Measurements from ENCODE around the gene COPG2. TPM values are rescaled to one million over a fixed set of nuclear protein-coding genes. Genes with fewer than 3 reads are reported as not detected.

COPG2 gene
- total RNA-seq, 4 donors from 2014 or later = 11.7 to 15.6 (median 13.1) TPM

DNA sequence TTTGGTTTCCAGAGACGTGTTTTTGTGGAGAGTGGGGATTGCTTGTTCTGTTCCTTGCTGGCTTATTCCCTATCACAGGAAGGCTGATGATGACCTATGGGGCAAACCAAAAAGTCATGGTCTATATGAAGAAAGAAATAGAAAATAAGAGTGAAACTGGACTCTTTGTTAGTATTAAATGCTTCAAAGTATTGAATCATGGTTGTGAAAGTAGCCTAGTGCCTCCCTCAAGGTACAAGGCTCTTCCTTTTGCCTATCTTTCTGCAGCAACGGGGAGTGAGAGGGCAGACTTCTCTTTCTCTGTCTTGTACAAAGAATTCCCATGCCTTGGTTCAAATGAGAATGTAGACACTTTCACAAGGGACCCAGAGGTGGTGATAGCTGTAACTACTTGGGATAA is 167.6 kb downstream of the COPG2 start:
- H3K4me3 ChIP-seq = no peak overlapping the region
- ATAC-seq = no peak
- H3K4me1 ChIP-seq = no peaks in the 10 kb centered on the region
- H3K36me3 ChIP-seq = peaks cover 0 to 37% of the 10 kb centered on the region in 2 donors
- TF ChIP-seq, protein P1, sequence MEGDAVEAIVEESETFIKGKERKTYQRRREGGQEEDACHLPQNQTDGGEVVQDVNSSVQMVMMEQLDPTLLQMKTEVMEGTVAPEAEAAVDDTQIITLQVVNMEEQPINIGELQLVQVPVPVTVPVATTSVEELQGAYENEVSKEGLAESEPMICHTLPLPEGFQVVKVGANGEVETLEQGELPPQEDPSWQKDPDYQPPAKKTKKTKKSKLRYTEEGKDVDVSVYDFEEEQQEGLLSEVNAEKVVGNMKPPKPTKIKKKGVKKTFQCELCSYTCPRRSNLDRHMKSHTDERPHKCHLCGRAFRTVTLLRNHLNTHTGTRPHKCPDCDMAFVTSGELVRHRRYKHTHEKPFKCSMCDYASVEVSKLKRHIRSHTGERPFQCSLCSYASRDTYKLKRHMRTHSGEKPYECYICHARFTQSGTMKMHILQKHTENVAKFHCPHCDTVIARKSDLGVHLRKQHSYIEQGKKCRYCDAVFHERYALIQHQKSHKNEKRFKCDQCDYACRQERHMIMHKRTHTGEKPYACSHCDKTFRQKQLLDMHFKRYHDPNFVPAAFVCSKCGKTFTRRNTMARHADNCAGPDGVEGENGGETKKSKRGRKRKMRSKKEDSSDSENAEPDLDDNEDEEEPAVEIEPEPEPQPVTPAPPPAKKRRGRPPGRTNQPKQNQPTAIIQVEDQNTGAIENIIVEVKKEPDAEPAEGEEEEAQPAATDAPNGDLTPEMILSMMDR (IDR thresholded peaks at IDR 0.05) = no peak
- TF ChIP-seq POLR2AphosphoS5 (IDR thresholded peaks at IDR 0.05) (no peak), POLR2A (IDR thresholded peaks at IDR 0.05) (no peak), EP300 (IDR thresholded peaks at IDR 0.05) (no peak)
- no peaks in the 10 kb centered on the region for H3K27me3 ChIP-seq
- H3K9me3 ChIP-seq = no peaks in the 10 kb centered on the region
- H3K27ac ChIP-seq = no peak overlapping the region
- 100% methylated on average over 1 of the region's 2 CpGs for WGBS, 2 donors (ENCODE audit: low coverage in 1 of 2)

DNA sequence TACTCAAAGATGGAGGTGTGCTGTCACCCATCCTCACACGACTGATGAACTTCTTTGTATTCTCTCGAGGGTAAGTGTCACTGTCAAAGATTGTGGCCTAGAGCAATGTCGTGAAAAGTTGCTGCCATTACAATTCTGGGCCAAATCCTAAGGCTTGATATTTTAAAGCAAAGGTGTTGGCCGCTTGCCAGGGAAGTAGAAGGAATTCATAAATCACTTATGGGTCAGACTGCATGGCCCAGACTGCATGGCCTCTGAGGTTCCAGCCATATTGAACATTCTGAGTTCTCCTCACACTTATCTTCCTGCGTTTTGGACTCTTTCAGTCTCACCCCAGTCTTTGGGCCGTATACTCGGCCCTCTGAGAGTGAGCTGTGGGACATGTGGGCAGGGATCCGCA is 168.1 kb downstream of the COPG2 start:
- WGBS, 2 donors (ENCODE audit: low coverage in 1 of 2) = 76 to 80% methylated on average over 5 to 6 of the region's 8 CpGs

DNA sequence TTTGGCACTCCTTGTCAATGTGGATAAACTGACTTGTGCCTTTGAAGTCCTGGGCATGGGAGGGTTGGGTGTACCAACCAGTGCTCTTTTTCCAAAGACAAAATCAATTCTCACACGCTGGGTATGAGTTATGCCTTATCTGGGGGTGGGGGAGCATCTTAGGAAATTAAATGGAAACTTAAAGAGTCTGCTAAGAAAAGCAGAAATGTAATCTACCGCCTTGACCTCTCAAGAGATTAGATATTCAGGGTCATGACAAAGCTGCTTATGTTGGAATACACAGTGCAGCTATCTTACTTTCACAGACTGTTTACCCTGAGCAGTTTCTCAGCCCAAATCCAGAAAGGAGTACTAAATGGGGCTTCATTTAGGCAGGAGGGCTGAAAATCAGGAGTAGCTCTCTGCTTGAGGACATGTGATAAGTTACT is 174.1 kb downstream of the COPG2 start:
- ATAC-seq = no peak
- H3K4me1 ChIP-seq = peaks cover 0 to 28% (median 5%) of the 10 kb centered on the region in 3 donors
- no peaks in the 10 kb centered on the region for H3K9me3 ChIP-seq
- no peak for TF ChIP-seq EP300 (IDR thresholded peaks at IDR 0.05)
- no peak for TF ChIP-seq POLR2AphosphoS5 (IDR thresholded peaks at IDR 0.05)
- no peak for TF ChIP-seq POLR2A (IDR thresholded peaks at IDR 0.05)
- TF ChIP-seq, protein P1 (IDR thresholded peaks at IDR 0.05) = no peak
- H3K27ac ChIP-seq = no peak overlapping the region
- H3K4me3 ChIP-seq = no peak overlapping the region
- 39 to 50% methylated on average over 1 to 2 of the region's 2 CpGs for WGBS, 2 donors (ENCODE audit: low coverage in 1 of 2)
- H3K27me3 ChIP-seq = peaks cover 46% of the 10 kb centered on the region
- H3K36me3 ChIP-seq = peaks cover 0 to 6% of the 10 kb centered on the region in 2 donors

More for the DNA sequence above, 168.1 kb downstream of the COPG2 start:
- Histone ChIP-seq H3K27me3 (no peaks in the 10 kb centered on the region), H3K27ac (no peak overlapping the region), H3K36me3 (peaks cover 0 to 37% of the 10 kb centered on the region in 2 donors), H3K4me3 (no peak overlapping the region), H3K4me1 (no peaks in the 10 kb centered on the region), H3K9me3 (no peaks in the 10 kb centered on the region)
- no peak for ATAC-seq
- TF ChIP-seq POLR2A (IDR thresholded peaks at IDR 0.05) = no peak
- no peak for TF ChIP-seq EP300 (IDR thresholded peaks at IDR 0.05)
- no peak for TF ChIP-seq POLR2AphosphoS5 (IDR thresholded peaks at IDR 0.05)
- TF ChIP-seq, protein P1 (IDR thresholded peaks at IDR 0.05) = no peak

DNA sequence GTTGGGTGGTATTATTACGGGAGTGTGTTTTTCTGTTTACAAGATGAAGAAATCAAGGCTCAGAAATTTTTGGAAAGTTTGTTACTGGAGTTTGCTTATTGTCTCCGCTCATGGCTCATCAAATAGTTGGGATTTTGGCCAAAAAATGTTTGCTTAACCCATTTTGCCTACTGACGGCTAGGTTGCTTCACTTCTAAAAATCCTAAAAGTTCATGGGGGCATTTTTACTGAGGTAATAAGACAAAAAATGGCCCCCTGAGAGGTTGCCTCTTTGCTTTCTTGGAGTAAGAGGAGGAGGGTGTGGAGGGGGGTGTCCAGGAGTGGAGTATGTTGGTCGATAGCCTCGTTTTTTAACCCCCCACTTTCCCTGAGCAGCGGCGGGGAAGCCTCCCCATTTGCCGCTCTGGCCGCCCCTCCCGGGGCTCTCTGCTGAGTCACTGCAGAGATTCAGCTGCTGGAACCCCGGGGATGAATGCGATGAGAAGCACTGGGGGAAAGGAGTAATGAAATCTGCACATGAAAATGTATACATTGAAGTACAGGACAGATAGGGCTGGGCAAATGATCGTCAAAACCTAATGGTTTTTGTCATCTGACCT is 175.2 kb downstream of the COPG2 start:
- Histone ChIP-seq H3K4me3 (peak overlapping the region in 1 of 2 donors; percentile 50), H3K9me3 (no peaks in the 10 kb centered on the region), H3K27me3 (peaks cover 55% of the 10 kb centered on the region), H3K36me3 (peaks cover 0 to 6% of the 10 kb centered on the region in 2 donors), H3K27ac (no peak overlapping the region), H3K4me1 (peaks cover 0 to 28% (median 5%) of the 10 kb centered on the region in 3 donors)
- 40 to 57% methylated on average over 4 to 12 of the region's 13 CpGs for WGBS, 2 donors (ENCODE audit: low coverage in 1 of 2)
- TF ChIP-seq, protein P1 (IDR thresholded peaks at IDR 0.05) = no peak
- TF ChIP-seq POLR2AphosphoS5 (IDR thresholded peaks at IDR 0.05) (no peak), POLR2A (IDR thresholded peaks at IDR 0.05) (no peak), EP300 (IDR thresholded peaks at IDR 0.05) (no peak)
- ATAC-seq = no peak

Measured in gastroesophageal sphincter (tissue), 4 donors.